NCI-H2107 (cell line): Measurements from ENCODE around the gene SSH2.
"Not testable (repeated sequence)": the region's sequence is repeated elsewhere in the genome, so short reads cannot be mapped to it uniquely, and the experiment has no call there.

Experiments
- DNase-seq: peaks from one replicate; lab custom pipeline; 2025; lab: John Stamatoyannopoulos, UW

Gene SSH2

DNA sequence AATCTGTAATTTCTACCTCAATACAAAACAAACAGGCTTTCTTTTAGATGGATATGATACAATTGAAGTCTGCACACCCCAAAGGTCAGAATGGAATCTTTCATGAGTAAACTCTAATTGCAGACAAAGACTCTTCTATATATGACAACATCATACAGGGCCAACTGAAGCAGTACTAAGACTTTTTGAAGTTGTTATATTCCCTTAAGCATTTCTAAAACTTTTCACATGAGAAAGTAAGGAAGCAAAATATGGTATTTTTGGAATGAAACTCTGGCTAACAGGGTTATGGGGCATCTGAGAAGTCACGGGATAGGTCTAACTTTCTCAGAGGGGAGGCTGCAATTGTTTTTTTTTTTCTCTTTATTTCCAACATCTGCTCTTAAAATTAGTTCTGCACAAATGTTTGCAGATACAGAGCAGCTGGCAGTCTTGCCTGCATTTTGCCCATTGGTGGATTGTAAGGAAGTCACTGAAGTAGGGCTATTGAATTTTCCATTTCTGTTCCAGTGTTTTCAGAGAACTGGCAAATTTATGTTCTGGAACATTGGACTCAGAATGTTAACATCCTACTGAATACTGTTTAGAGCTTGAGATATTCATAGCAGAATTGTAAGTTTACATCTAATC lies 59.1 kb downstream of the SSH2 start:
- no peak for DNase-seq

DNA sequence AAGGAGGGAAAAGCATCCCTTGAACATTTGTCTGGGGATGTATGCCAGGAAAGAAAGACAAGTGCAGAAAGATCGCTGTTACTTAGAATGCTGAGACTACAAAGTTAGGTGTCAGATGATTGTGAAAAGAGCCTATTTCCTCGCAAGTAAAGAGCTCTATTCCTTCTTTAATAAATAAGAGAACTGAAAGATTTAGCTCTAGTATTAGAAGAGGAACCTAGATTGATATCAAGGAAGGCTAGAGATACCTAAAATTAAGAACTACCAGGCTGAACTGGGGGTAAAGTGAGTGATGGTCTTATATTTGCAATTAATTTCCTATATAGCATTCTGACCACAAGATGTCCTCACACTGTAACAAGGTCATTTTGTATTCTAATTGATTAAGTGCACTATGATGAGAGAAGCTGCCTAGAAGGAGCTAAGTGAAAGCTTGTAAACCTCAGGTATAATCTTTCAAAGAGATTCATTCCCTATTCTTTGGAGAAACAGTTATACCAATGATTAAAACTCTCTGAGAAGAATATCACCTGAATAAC lies 62.3 kb downstream of the SSH2 start:
- no peak for DNase-seq

DNA sequence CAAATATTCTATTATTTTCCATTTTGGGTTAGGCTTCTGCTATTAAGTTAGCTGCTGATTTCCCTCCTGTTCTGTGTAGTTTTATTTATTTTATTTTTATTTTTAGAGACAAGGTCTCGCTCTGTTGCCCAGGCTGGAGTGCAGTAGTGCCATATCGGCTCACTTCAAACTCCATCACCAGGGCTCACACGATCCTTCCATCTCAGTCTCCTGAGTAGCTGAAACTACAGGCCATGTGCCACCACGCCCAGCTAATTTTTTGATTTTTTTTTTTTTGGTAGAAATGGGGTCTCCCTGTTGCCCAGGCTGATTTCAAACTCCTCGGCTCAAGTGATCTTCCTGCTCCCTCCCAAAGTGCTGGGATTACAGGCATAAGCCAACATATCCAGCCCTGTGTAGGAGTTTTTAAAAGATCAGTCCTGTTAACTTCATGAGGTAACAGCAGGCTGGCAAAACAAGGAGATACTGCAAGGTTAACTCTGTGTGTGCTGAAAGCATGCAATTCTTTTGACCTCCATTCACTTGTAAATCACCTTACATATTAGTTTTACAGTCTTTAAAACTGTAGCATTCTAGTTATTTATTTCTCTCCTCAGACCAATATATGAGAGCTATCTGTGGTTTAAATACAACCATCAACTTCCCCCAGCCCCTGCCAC lies 63.2 kb downstream of the SSH2 start:
- DNase-seq, result no peak

DNA sequence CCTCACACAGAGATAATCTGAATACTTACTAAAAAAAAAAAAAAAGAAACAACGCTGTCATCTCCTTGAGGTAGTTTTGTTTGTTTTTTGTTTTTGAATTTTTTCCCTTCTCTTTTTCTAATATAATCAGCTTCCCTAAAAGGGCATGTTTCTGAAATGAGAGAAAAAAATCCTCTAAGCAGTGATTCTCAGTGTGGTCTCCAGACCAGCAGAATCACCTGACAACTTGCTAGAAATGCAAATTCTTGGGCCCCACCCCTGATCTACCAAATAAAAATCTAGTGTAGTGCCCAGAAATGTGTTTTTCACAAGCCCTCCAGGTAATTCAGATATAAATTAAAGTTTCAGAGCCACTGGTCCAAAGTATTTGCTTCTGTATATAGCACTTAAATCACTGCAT lies 65.4 kb downstream of the SSH2 start:
- DNase-seq, result no peak

DNA sequence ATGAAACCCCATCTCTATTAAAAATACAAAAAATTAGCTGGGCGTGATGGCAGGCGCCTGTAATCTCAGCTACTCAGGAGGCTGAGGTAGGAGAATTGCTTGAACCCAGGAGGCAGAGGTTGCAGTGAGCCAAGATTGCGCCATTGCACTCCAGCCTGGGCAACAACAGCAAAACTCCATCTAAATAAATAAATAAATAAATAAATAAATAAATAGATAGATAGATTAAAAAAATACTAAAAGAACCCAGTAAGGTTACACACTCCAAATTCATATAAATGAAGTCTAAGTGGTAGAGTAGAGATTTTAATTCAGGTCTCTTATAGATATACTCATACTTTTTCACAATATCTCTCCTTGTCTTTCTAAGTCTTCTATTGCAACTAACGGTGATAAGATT lies 65.9 kb downstream of the SSH2 start:
- not testable (repeated sequence) for DNase-seq

DNA sequence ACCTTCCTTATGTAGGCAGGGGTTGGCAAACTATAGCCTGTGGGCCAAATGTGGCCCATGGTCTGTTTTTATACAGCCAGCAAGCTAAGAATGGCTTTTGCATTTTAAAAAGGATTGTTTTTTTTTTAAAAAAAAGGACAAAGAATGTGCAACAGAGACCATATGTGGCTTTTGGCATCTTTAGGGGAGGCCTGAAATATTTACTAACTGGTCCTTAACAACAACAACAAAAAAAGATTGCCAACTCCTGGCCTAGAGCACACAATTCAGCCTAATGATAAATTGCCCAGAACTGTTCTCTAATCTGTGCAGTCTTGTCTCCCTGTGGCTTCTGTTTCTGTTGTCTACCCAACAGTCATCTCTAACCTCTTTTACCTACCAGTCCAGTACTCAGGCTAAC lies 67.1 kb downstream of the SSH2 start:
- DNase-seq, result no peak

DNA sequence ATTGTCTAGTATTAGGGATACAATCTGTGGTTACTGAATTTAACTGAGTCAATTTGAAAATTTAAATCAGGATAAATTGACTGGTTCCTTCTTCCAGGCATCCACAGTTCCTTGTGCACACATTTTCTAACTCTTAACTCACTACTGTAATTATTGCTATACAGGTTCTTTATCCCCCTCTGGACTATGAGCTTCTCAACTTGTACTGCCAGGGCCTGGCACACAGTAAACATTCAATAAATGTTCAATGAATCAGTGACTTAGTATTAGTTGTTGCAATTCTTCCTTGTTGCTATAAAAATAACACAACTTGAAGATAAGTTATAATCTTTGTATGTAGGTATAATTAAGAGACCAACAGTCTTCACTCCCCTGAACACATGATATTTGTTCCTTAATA lies 67.9 kb downstream of the SSH2 start:
- DNase-seq, result no peak

DNA sequence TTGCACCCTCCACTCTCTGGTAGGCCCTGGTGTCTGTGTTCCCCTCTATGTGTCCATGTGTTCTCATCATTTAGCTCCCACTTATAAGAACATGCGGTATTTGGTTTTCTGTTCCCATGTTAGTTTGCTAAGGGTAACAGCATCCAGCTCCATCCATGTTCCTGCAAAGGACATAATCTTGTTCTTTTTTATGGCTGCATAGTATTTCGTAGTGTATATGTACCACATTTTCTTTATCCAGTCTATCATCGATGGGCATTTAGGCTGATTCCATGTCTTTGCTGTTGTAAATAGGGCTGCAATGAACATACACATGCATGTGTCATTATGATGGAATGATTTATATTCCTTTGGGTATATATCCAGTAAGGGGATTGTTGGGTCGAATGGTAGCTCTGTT lies 70.6 kb downstream of the SSH2 start:
- not testable (repeated sequence) for DNase-seq

DNA sequence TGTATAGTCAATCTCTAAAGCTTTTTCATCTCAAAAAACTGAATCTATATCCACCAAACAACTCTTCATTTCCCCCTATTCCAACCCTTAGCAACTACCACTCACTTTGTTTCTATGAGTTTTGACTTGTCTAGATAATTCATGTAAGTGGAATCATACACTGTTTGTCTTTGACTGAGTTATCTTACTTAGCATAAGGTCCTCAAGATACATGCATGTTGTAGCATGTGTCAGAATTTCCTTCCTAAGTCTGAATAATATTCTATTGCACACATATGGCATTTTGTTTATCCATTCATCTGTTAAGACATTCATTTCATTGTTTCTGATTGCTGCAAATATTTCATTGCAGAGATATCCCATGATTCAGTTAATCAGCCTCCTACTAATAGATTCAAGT lies 72.2 kb downstream of the SSH2 start:
- no peak for DNase-seq

DNA sequence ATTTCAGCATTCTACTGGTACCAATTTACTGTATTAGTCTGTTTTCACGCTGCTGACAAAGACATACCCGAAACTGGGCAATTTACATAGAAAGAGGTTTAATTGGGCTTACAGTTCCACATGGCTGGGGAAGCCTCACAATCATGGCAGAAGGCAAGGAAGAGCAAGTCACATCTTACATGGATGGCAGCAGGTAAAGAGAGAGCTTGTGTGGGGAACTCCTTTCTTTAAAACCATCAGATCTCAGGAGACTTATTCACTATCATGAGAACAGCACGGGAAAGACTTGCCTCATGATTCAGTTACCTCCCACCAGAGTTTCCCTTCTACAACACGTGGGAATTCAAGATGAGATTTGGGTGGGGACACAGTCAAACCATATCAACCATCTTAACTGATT lies 72.9 kb downstream of the SSH2 start:
- DNase-seq, result not testable (repeated sequence)

DNA sequence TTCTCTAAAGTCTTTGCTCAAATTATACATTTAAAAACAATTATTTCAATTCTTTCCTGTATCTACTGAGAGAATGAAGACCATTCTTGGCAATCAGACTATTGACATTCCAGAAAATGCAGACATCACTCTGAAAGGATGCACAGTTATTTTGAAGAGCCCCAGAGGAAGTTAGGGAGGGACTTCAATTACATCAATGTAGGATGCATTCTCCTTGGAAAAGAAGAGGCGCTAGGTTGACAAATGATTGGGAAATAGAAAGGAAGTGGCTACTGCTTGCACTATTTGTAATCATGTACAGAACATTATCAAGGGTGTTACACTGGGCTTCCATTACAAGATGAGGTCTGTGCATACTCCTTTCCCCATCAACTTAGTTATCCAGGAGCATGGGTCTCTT lies 74.3 kb downstream of the SSH2 start:
- DNase-seq, result no peak

DNA sequence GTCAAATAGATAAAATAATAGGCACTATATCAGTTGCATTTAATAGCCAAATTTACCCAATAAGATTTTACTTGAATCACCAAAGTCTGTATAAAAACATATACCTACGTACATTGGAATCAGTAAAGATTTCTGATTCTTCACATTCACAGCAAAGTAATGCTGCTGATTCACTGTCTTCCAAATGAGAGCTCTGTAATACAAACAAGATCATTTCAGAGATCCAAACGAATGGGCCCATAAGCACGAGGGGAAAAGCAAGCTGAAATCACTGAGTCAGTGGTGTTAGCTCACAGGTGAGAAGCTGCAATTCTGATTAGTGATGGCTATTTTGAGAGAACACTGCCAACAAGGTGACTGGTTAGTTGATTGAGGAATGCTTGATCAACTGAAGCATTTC lies 81.3 kb downstream of the SSH2 start:
- DNase-seq, result no peak

DNA sequence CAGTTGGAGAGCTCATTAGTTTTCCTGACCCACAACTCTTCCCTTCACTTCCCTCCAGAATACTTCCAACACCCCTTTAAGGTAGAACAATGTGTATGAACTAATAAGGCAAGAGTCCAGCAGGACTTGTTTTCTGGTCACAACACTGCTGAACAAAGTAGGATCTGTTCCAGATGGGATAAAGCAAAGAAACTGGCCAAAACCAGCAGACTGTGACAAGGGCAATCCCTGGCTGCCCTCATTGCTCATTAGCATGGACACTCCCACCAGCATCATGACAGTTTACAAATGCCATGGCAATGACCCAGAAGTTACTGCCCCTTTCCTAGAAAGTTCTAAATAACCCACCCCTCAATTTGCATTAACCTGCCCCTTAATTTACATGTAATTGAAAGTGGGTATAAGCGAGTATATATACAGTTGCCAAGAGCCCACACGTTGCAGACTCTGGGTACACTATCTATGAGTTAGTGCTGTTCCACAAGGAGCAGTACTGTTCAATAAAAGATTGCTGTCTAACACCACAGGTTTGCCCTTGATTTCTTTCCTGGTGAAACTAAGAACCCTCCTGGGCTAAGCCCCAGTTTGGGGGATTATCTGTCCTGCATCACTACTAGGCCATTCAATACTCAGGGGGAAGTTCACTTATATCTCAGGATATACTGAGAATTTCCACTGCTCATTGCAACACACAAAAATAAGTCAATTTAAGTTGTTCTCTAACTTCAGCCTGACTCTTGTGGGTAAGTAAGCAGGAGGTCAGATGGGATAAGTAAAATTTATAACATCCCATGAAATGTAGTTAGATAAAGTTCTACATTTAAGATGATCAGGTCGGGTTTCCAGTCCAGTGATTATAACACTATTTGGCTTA lies 82.3 kb downstream of the SSH2 start:
- DNase-seq, result no peak

DNA sequence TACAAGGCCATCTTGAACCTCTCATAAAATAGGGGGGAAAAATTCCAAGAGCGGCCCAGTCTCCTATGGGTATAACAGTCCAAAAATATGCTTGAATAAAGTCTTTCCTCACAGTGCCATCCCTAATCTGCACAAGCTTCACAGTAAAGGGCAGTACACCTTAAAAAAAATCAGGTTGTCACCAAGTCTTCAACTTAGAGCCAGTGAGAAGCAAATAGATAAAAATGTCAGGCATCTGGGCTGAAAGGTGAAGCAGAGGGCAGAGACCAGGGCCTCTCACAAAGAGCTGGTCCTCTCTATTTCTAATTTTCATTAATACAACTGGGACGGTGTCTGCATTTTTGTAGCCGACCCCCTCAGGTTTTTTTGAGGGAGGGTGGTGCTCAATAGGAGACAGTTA lies 82.9 kb downstream of the SSH2 start:
- DNase-seq, result no peak

DNA sequence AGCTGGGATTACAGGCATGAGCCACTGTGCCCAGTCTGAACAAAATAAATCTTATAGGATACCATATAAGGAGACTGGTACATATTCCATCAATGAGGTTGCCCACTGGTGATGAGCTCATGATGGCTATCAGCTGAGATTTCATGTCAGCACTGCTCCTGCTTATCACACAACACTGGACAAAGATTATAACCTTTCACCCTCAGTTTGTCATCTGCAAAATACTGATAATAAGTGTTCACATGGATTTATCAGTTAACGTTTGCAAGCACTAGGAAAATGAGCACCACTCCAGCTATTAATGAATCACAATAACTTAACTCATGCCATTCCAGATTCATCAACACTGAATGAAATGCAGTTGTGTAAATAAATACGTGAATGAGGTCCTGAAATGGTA lies 83.7 kb downstream of the SSH2 start:
- no peak for DNase-seq

DNA sequence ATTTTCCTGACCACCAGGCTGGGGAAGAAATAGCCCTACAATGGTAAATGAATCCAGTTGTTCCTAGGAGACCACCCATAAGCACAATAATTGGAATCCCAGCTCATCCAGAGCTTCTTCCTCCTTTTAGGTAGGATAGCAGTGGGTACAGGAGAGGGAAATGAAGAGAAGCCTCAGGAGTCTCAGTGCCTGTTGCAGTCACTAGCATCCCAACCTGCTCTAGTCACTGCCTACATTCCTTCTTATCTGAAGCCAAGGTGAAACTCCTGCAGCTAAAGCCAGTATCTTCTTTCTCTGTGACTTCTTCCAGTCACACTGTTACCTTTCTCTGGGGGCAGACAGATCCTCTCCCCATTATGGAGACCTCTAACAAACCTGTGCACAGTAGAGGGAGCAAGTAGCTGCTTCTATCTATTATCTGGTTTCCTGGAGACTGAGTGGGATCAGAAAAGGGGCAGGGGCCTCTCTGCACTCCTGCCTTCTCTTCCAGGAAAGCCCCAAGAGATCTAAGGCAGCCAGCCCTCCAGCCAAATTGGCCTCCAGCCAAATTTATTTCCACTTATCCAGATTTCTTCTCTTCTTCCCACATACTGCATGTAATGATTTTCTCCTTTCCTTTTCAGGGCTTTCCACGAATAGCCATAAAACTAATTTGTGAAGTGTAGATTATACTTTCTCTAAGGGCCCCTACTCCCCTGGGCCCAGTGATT lies 85.5 kb downstream of the SSH2 start:
- DNase-seq, result no peak

DNA sequence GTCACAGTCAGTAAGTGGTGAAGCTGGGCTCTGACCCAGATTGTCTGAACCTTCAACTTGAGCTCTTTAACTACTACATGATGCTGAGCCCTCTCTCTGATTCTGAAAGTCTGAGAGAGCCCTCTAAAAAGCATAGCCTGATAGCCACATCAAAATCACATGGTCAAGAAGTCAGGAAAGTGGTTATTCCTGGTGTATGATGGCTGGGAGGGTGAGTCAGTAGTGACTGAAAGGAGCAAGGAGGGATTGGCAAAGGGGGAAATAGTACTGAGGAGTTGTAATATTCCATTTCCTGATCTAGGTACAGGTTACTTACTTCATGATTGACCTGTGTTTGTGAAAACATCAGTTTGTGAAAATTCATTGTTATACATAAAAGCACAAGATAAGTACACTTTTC lies 89.1 kb downstream of the SSH2 start:
- no peak for DNase-seq

DNA sequence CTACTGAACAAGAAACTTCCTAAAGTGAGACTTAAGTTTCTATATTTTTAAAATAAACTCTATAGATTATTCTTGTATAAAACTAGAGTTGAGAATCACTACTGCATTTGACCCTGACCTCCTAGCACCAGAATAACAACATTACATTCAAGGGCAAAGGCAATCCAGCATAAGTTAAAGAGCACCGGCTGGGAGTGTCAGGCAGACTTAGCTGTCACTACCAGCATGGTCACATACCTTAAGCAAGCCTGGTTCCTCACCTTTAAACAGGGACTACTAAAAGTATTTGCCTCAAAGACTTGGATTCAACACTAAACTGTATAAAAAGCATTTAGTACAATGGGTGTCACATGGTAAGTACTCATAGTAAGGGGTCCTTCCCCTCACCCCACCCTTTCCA lies 90.4 kb downstream of the SSH2 start:
- no peak for DNase-seq

DNA sequence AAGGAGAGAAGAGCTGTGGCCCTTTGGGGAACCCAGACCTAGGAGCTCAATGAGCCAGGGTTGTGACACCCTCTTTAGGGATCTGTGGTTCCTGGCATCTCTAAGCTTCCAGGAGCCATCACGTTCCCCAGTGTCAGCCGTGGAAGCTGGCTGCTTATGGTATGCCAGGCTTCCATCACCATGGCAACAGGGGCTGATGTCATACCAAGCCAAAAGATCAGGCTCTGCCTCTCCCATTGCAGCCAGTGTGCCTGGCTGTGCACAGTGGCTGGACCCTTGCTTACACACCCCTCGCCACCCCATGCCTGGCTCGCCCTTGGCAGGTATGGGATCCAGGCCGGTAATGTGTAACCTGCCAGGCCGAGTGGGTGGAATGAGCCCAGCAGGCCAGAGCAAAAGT lies 91.1 kb downstream of the SSH2 start:
- no peak for DNase-seq

DNA sequence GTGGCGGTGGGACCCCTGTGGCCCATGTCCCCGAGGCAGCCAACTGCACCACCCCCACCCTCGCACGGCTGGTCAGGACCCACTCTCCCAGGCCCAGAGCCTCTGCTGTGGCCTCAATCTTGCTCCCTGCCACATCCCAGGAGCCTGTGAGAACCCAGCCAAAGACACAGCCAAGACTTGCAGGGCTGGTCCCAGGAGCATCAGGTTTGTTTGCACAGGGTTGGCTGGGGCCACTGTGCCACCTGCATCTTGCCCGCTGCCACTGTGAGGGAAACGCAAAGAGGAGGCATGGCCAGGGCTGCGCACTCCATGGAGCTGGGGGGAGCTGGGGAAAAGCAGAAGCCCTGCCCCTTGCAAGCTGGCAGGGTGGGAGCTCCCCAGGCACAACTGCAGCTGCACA lies 92.5 kb downstream of the SSH2 start:
- DNase-seq, result no peak

DNA sequence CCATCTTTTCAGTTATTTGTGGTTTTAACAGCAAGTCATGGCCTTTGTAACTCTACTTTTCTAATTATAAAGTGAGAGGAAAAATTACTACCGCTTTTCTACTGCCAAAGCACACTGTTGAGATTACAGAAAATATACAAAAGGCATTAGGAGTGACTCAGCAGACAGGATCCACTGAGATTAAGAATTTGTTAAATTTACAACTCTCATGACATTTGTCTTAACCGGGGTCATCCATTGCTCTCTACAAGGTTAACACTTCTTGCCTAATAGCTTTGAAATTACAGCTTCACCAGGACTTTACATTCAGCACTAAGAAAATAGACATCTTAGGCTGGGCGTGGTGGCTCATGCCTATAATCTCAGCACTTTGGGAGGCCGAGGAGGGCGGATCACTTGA lies 93.4 kb downstream of the SSH2 start:
- no peak for DNase-seq
